Fibroblast of skin of left biceps (primary cell): ENCODE data around the gene SOX10.

ENCODE experiments used
- DNase-seq, 2 experiments: peaks; one replicate each; pipeline ENCODE4 v3.0.0-alpha.2; 2013; ENCODE audit warnings: low read depth in 2 of 2

Gene SOX10

GRCh38 chr22:37983860-37984791 lies at the start of gene SOX10:
SOX10 (minus strand) TSS chr22:37984555; CDS start chr22:37983784, 771 bp downstream.
- no peak for DNase-seq

DNA sequence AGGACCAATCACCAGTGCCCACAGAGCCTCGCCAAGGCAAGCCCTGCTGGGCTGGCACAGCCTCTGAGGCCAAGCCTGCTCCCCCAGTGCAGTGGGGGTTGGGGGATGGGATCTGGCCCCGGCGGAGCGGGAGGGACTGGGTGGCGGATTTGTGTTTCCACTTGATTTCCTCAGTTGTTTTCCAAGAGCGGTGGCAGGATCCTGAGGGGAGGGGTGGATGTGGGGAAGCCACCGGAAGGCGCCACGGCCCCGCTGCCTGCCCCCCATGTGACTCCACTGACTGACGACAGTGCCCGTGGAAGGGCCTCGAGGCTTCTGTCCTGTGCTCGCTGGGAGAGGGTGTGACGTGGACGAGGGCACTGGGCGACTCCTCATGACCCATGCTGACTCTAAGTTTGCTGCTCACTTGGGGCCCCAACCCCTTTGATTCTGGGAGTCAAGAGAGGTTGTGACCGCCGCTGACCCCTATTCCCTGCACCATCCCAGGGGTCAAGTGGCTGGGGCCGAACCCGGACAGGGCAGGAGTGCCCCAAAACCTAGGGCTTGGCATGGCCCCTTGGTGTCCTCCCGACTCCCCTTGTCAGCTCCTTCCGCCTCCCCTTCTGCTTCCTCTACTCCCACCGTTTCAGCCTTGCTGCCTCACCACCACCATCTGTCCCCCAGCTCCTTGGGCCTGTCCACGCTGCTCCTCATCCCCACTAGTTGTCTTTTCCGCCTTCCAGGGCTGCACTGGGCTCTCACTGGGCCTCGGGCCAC lies 49.3 kb upstream of the SOX10 start:
- no peak for DNase-seq

DNA sequence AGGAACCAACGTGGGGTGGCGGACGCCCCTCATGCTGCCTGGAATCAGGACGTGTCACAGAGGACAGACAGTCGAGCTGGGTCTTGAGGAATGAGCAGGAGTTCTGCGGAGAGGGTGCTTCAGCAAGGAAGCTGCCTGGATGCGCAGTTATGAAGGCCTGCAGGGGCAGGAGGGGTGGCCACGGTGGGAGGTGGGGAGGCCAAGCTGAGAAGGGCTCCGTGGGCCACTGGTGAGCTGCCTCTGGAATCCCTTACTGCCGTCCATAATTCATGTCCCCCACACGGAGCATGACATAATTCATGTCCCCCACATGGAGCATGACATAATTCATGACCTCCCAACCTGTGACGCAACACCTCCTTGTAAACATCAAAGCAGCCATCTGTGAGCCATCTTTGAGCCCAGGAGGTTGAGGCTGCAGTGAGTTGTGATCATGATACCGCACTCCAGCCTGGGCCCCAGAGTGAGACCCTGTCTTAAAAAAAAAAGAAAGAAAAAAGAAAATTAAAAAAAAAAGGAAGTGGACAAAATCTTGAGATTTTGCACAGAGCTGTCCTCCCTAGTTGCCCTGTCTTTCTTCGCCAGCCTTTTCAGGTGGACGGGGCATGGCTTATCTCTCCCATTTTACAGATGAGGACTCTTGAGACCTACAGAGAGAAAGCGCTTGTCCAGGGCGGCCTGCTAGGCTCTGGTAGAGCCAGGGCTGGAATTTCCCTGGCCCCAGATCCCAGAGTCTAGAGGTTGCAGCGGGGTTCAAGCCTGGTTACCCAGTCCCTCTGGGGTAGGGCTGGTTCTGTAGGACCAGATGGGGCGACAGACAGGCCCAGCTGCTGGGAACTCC lies 48.5 kb upstream of the SOX10 start:
- peak; percentile 54 to 57 for DNase-seq

DNA sequence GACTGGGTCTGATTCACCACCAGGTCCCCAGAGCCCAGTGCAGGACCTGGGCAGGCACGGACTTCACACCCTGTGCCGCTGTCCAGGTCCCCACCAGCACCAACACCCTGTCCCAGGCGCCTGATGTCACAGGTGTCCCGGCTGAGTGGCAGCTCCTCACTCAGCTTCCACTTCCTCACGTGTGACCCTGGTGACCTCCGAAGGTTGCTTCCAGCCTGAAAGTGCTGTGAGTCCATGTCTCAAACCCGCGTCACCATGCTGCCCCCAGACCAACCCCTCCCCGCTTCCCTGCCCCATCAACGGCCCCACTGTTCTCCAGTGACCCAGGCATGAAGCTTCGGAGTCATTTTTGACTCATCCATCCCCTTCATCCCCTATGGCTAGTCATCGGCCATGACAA lies 47.1 kb upstream of the SOX10 start:
- no peak for DNase-seq

DNA sequence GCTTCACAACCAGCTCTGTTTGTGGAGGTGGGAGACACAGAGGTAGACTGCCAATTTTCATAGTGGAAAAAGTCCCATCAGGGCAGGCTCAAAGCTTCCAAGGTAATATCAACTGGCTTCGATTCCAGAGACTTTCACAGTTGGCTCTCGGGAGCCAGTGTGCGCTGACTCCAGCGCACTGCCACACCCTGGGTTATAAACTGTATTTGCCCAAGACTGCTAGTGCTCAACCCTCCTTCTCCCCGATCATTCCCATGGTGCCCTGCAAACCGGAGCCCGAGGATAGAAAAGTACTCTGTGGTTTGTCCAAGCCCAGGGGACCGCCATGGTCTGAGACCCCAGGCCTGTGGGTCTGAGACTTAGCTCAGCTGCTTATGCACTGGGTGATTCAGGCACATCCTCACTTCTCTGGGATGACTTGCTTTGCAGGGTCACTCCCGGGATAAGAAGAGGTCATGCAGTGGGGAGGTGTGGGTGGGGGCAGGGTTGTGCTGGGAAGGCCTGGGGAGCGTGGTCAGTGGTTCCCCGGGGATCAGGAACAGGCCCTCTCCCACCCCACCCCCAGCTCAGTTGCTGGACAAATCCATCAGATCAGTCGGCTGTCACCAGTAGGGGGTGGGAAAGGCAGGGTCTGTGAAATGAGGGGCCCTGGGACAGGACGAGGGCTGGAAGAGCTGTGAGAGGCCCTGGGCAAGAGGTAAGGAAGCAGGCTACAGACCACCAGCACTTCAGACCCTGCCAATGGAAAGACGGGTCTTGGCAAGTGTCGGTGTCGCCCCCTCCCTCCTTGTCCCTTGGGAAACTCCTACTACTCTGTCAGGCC lies 46.2 kb upstream of the SOX10 start:
- no peak for DNase-seq

DNA sequence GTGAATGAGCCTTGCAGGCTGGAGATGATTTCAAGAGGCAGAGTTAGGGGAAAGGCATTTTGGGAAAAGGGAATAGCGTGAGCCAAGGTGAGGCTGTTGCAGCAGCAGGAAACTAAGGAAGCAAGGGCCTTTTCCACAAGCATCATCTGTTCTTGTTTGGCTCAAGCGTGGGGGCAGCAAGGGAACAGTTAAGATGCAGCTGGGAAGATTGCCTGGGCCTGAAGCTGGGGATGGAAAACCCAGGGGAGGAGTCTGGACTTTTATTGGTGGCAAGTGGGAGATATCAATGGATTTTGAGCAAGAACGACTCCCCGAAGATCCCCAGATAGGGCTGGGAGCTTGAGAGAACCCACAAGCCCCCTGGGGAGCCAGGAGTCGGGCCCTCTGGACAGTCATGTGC lies 45.5 kb upstream of the SOX10 start:
- DNase-seq = no peak

- no peak for DNase-seq
These were observed 45.0 kb upstream of the SOX10 start for GRCh38 chr22:38029370-38029769.

DNA sequence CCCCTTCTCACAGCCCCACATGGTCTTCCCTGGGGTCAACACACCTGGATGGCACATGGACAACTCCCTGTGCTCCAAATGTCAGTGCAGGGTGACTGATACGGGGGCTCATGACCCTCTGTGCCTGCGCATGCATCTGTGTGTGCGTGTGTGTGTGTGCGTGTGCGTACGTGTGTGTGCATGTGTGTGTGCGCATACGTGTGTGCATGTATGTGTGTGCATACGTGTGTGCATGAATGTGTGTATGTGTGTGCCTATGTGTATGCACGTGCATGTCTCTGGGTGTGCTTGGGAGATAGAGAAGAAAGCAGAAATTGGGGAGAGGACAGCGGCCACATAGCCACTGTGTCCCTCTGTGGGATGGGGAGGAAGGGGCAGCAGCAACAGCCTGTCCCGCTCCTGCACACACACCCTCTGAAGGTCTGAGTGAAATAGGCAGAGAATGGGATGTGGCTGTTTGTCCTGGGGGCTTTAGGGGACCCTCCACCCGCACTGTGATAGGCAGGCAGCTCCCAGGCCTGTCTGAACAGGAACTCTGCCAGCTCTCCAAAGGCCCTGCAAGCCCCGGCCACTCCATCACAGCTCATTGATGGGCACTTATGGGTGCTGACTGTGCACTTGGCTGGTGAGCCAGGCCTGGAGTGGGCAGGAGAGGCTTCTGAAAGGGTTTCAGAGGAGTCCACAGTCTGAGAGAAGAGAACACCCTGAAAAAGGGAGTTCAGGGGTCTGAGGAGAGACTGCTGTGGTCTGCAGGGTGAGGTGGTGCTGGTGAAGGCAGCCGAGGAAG lies 44.2 kb upstream of the SOX10 start:
- no peak for DNase-seq

DNA sequence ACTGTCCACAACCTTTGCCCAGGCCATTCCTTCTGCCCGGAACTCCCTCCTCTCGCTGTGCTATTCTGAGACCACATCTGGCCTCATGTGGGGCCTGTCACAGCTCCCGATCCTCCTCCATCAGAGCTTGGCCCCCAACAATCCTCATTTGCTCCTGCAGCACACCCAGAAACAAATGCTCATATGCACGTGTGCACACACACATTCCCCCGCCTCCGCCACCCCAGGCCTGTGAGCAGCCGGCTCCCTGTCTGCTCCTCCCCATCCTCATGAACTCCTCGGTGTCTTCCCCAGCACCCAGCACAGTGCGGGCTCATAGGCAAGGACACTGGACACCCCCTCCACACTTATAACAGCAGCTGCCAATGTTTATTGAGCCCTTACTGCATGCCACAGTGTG lies 43.1 kb upstream of the SOX10 start:
- DNase-seq = no peak

GRCh38 chr22:38026130-38027111 lies 42.1 kb upstream of the SOX10 start:
- DNase-seq = no peak

DNA sequence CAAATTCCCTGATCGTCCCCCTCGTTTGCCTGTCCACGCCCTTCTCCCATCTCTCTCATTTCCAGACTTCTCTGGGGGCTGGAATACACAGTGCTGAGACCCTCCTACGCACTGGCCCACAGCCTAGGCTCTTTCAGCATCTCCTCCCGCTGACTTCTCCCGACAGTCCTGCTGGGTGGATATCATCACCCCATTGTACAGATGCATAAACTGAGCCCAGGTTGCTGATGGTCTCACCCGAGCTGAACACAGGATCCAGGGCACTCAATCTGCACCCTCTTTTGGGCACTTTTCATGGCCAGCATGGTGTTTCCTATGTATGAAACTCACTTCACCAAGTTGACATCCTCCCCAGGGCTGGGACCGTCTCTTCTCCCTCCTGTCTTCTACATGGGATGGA lies 41.2 kb upstream of the SOX10 start:
- DNase-seq = no peak

GRCh38 chr22:38023045-38023444 lies 38.7 kb upstream of the SOX10 start:
- no peak for DNase-seq

GRCh38 chr22:38021206-38021605 lies 36.9 kb upstream of the SOX10 start:
- DNase-seq = no peak

DNA sequence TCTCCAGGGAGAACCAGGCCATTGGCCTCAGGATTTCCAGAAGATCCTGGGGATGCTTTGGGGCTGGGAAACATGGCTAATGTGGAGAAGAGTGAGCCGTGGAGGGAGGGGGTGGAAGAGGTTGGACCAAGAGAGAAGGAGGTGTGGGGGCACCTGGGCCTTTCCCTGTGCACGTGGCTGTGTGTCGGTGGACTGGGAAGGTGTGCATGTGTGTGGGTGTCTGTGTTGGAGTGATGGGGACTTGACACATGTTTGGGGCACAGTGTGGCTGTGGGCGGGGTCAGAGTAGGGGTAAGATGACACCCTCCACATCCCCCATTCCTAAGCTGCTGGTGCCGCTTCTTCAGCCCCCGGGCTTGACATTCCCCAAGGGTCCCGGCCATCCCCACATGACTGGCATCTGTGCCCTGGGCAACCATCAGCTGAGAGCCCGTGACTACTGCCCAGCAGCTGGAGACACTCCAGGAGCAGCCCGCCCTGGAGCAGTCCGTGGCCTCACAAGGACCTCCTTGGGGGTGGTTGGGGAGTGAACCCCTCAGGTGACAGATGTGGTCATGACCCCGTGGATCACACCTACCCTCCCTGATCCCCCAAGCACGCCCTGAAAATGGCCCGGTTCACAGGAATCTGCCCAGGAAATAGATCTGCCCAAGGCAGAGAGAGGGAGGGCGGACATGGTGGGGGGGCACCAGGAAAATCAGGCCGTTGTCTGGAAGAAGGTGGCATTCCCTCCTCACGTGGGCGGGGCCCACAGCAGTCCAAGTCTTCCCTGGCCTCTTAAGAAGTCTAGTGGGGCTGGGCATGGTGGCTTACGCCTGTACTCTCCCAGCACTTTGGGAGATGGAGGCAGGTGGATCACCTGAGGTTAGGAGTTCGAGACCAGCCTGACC lies 34.8 kb upstream of the SOX10 start:
- no peak for DNase-seq

- no peak for DNase-seq
These were observed 33.9 kb upstream of the SOX10 start for GRCh38 chr22:38017939-38018885.

GRCh38 chr22:38017272-38017920 lies 33.0 kb upstream of the SOX10 start:
- peak in 1 of 2 experiments; percentile 5 for DNase-seq
